Activated CD4-positive, alpha-beta memory T cell treated with anti-CD3 and anti-CD28 coated beads, Interleukin-2, amount 10 ng/mL, durations not matched to agents 7 days and 5 days (primary cell): Measurements from ENCODE around the gene PRDM16. TPM values are rescaled to one million over a fixed set of nuclear protein-coding genes. Genes with fewer than 3 reads are reported as not detected.

Experiments used
- CTCF ChIA-PET: fragments of 350-600 bp; sonication (Branson Sonifier 250); formaldehyde crosslinking; loops from one replicate; lab custom pipeline; 2021; ENCODE audit warnings: antibody characterized with exemption, inconsistent platforms; lab: Charles Lee
- POLR2A ChIA-PET: fragments of 350-600 bp; sonication (Branson Sonifier 250); formaldehyde crosslinking; loops from one replicate; lab custom pipeline; 2021; ENCODE audit warnings: antibody characterized with exemption; lab: Charles Lee
- DNase-seq: peaks from one replicate; pipeline ENCODE4 v3.0.0-alpha.2; 2020
- H3K27ac Mint-ChIP-seq: one replicate; pipeline ENCODE4 v1.8.0; 2021; ENCODE audit warnings: mild to moderate bottlenecking, mixed read lengths
- H3K27me3 Mint-ChIP-seq: one replicate; pipeline ENCODE4 v1.8.0; 2021; ENCODE audit warnings: mixed read lengths
- H3K36me3 Mint-ChIP-seq: one replicate; pipeline ENCODE4 v1.8.0; 2021; ENCODE audit warnings: low read depth, mixed read lengths
- H3K4me1 Mint-ChIP-seq: one replicate; pipeline ENCODE4 v1.8.0; 2021; ENCODE audit warnings: mixed read lengths
- H3K4me3 Mint-ChIP-seq: one replicate; pipeline ENCODE4 v1.8.0; 2021; ENCODE audit warnings: mild to moderate bottlenecking, mixed read lengths
- H3K9me3 Mint-ChIP-seq: one replicate; pipeline ENCODE4 v1.8.0; 2021; ENCODE audit warnings: mixed read lengths
- total RNA-seq, 2 experiments: library from RNA; stranded (reverse); gene quantifications; one replicate each; pipeline ENCODE4 v1.2.3, GENCODE V29; 2021

Gene PRDM16
- total RNA-seq, 2 experiments from 2014 or later = 0.03 to 0.20 TPM

DNA sequence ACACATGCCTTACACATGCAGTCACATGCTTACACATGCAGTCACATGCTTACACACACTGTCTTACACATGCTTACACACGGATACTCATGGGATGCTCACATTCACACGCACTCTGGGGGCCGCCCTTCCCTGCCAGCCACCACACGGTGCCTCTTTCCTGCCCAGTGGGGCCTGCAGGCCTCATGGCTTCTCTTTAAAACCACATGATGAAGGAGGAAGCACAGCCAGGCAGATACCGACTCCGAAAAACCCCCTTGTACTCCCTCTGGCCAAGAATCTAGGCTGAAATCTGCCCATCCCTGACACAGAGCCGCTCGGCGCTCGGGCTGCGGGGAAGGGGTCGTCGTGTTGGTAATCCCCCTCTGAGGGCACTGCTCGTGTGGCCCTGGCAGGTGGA lies 113.0 kb downstream of the PRDM16 start:
- ChIA-PET CTCF (no interaction called here), POLR2A (no interaction called here)
- H3K4me3 Mint-ChIP-seq = no peak overlapping the region
- no peaks in the 10 kb centered on the region for H3K4me1 Mint-ChIP-seq
- H3K27ac Mint-ChIP-seq = no peak overlapping the region
- H3K36me3 Mint-ChIP-seq = no peaks in the 10 kb centered on the region
- no peak for DNase-seq
- H3K9me3 Mint-ChIP-seq = peaks cover 8% of the 10 kb centered on the region
- H3K27me3 Mint-ChIP-seq = no peaks in the 10 kb centered on the region

DNA sequence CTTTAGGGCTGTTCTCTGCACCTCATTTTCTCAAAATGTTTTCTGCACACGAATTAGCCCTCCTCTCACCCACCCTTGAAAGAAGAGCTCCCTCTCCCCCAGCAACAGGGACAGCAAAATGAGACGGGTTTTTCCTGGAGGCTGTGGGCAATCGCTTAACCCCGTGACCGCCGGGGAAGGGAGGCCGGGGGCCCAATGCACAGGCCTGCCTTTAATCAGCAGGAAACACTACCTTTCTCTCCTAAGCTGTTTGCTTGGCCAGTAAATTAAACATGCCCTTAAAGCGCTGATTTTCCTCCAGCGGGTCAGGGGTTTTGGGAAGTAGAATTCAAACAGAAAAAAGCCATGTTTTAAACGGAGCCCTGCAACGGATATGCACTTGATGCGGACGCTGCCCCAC lies 114.4 kb downstream of the PRDM16 start:
- ChIA-PET POLR2A (no interaction called here), CTCF (no interaction called here)
- Mint-ChIP-seq H3K36me3 (no peaks in the 10 kb centered on the region), H3K27ac (no peak overlapping the region), H3K4me1 (no peaks in the 10 kb centered on the region), H3K9me3 (peaks cover 8% of the 10 kb centered on the region), H3K27me3 (no peaks in the 10 kb centered on the region), H3K4me3 (no peak overlapping the region)
- DNase-seq = no peak

DNA sequence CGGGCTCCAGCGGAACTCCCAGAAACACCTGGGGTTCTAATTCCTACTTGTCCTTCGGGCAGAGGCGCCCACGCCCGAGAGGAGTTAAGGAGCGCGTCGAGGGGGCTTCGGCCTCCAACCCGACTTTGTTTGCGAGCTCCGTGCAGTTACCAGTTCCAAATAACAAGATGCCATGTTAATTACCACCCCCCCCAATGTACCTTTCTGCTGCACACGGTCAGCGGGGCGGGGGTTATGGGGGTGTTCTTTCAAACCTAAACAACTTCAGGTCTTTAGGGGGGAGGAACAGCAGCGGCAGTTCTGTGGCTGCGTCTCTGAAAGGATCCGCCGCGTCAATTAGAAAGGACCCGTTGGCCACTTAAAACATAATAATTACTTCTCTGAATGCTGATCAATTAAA lies 114.8 kb downstream of the PRDM16 start:
- DNase-seq = no peak
- no peaks in the 10 kb centered on the region for H3K36me3 Mint-ChIP-seq
- H3K9me3 Mint-ChIP-seq = peaks cover 8% of the 10 kb centered on the region
- H3K4me1 Mint-ChIP-seq = no peaks in the 10 kb centered on the region
- CTCF ChIA-PET = no interaction called here
- no peaks in the 10 kb centered on the region for H3K27me3 Mint-ChIP-seq
- no peak overlapping the region for H3K4me3 Mint-ChIP-seq
- no peak overlapping the region for H3K27ac Mint-ChIP-seq
- POLR2A ChIA-PET = no interaction called here

DNA sequence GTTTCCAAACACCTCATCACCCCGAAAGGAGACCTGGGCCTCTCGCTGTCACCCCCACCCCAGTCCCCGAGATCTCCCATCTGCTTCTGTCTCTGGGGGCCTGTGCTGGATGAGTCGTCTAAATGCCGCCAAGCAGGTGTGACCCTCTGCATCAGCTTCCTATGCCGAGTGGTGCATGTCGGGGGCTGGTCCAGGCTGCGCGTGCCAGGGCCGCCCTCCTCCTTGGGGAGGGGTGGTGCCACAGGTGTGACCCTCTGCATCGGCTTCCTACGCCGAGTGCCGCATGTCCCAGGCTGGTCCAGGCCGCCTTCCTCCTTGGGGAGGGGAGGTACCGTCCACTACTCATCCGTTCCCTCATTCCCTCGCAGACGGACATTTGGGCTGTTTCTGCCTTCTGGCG lies 115.7 kb downstream of the PRDM16 start:
- DNase-seq = no peak
- Mint-ChIP-seq H3K4me3 (no peak overlapping the region), H3K27me3 (no peaks in the 10 kb centered on the region), H3K4me1 (no peaks in the 10 kb centered on the region), H3K36me3 (no peaks in the 10 kb centered on the region), H3K9me3 (peaks cover 8% of the 10 kb centered on the region), H3K27ac (no peak overlapping the region)
- ChIA-PET POLR2A (no interaction called here), CTCF (no interaction called here)

DNA sequence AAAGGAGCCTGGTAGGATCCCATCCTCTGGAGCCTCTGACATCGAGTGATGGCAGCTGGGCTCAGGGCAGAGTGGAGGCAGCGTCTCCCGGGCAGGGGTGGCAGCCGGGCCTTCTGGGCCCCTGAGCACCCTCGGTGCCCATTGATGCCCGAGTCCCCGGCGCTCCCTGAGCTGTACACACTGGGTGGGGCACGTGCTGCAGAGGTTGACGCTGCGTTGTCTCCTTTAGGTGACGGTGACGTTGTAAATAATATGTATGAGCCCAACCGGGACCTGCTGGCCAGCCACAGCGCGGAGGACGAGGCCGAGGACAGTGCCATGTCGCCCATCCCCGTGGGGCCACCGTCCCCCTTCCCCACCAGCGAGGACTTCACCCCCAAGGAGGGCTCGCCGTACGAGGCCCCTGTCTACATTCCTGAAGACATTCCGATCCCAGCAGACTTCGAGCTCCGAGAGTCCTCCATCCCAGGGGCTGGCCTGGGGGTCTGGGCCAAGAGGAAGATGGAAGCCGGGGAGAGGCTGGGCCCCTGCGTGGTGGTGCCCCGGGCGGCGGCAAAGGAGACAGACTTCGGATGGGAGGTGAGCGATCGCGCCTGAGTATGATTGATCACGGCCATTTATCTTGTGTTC lies 117.0 kb downstream of the PRDM16 start:
- H3K4me3 Mint-ChIP-seq = no peak overlapping the region
- CTCF ChIA-PET = no interaction called here

DNA sequence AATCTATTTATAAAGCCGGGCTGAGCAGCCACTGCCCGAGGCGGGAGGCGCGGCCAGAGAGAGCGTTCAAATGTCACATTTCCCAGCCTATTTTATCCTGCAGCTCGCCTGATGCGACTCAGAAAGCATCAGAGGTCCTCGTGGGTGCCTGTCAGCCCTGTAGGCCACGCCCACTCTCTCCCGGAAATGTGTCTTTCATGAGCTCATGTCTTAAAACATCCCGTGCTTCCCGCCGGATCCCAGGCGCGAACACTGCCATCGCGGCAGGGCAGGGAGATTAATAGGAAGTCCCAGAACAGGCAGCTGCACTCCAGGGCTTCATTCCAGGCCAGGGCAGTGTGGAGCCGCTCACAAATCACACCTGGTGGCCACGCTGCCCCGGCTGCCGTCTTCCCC lies 117.5 kb downstream of the PRDM16 start:
- ChIA-PET CTCF (no interaction called here), POLR2A (no interaction called here)
- no peak overlapping the region for H3K27ac Mint-ChIP-seq
- no peaks in the 10 kb centered on the region for H3K27me3 Mint-ChIP-seq
- no peaks in the 10 kb centered on the region for H3K4me1 Mint-ChIP-seq
- H3K36me3 Mint-ChIP-seq = no peaks in the 10 kb centered on the region
- no peak for DNase-seq
- no peak overlapping the region for H3K4me3 Mint-ChIP-seq
- peaks cover 5% of the 10 kb centered on the region for H3K9me3 Mint-ChIP-seq

More for the DNA sequence above, 117.0 kb downstream of the PRDM16 start:
- H3K4me1 Mint-ChIP-seq = no peaks in the 10 kb centered on the region
- H3K36me3 Mint-ChIP-seq = no peaks in the 10 kb centered on the region
- POLR2A ChIA-PET = no interaction called here
- H3K9me3 Mint-ChIP-seq = peaks cover 5% of the 10 kb centered on the region
- H3K27me3 Mint-ChIP-seq = no peaks in the 10 kb centered on the region
- no peak overlapping the region for H3K27ac Mint-ChIP-seq
- no peak for DNase-seq

DNA sequence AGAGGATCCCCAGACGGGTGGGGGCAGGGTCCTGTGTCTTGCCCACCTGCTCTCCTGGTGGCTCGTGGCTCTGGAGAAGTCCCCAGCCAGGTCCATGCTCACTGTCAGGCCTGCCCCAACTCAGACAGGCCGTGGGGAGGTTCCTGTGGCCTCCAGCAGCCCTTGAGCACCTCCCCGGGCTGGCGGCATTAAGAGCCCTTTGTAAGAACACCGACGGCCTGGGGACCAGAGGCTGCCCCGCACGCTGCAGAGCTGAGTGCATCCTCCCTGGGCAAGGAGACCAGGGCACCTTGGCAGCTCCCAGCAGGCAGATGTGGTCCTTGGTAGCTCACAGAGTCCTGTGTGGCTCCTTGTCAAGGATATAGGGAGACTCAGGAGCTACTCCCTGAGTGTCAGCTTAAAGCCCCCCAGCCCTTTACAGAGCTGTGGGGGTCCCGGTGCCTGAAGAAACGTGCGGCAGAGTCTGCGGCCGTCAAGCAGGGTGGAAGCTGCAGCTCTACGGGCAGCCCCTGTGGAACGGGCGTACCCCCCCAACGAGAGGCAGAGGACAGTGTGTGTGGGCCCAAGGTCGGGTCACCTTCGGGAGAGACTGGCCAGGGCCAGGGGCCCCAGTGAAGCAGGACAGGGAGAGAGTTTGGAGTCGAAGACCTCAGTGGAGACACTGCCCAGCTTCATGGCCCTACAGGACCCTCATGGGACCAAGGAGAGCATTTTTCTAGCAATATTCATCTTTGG lies 118.6 kb downstream of the PRDM16 start:
- DNase-seq = no peak
- Mint-ChIP-seq H3K4me1 (no peaks in the 10 kb centered on the region), H3K9me3 (peaks cover under 1% of the 10 kb centered on the region), H3K36me3 (no peaks in the 10 kb centered on the region), H3K27me3 (no peaks in the 10 kb centered on the region), H3K27ac (no peak overlapping the region), H3K4me3 (no peak overlapping the region)
- ChIA-PET CTCF (no interaction called here), POLR2A (no interaction called here)

DNA sequence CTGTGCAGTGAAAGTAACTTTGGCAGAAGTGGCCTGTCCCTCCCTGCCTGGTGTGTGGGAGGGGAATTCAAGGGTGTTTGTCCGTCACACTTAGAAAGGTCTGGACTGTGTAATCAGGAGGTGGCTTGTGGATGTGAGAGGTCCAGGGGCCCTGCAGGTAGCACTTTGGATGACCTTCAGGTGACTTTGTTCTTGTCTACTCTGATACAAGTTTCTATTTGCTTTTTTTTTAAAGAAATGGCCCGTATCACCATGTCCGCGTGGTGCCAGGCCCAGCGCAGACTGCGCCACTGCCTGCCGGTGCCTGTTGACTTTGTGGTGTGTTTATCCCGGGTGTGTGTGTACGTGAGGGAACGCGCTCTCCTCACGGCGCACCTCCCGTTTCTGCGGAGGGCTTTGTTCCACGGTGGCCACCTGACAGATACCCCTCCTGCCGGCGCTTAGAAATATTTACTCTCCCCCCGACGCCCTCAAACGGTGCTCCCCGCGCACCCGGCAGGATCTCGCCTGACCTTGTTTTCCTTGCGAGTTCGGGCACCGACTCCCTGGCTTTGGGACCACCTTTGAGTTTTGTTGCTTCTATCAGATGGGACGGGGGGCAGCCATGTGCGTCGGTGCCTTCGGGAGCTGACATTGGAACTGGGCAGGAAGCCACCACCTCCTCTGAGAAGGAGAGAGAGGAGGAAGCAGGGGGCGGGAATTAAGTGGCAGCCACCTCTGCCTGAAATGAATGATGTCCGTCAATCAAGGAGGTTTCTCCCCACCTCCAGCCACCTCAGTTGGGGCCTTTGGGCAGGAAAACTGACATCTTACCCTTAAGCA lies 119.4 kb downstream of the PRDM16 start:
- POLR2A ChIA-PET = no interaction called here
- CTCF ChIA-PET = no interaction called here
- Mint-ChIP-seq H3K27me3 (no peaks in the 10 kb centered on the region), H3K36me3 (no peaks in the 10 kb centered on the region), H3K27ac (no peak overlapping the region), H3K9me3 (no peaks in the 10 kb centered on the region), H3K4me1 (no peaks in the 10 kb centered on the region), H3K4me3 (no peak overlapping the region)
- DNase-seq = no peak

DNA sequence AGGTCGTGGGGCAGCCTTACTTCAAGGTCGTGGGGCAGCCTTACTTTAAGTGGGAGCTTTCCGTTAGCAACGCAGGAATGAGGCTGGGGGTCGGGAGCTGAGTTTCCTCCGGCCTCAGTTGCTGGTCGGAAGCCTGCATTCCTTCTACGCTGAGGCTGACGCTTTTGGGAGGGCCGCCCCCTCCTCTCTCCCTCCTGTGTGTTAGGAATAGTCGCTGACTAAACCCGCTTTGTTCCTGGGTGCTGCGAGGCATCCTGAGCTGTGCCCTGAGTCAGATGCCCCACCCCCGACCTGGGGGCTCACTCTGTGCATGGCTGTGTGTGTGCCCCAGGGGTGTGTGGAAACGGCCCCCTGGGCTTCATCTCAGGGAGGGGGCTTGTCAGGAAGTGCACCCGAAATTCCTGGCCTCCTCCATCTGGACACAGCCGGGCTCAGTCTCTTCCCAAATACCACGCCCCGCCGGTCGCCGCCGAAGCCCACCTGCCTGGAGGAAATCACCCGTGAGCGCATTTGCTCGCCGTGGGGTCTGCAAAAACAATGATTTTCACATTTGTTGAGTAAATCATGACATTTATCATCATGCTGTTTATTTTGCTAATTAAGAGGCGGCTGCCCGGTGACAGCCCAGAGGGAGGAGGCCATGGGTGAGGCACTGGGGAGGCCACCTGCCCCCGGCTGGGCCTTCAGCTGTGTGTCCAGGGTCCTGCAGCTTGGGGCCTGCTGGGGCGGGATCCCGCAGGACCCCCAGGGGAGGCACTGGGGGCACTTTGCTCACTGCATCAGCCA lies 121.4 kb downstream of the PRDM16 start:
- Mint-ChIP-seq H3K4me3 (no peak overlapping the region), H3K4me1 (no peaks in the 10 kb centered on the region), H3K27me3 (no peaks in the 10 kb centered on the region), H3K27ac (no peak overlapping the region), H3K9me3 (no peaks in the 10 kb centered on the region), H3K36me3 (no peaks in the 10 kb centered on the region)
- POLR2A ChIA-PET = no interaction called here
- DNase-seq = no peak
- CTCF ChIA-PET = no interaction called here

DNA sequence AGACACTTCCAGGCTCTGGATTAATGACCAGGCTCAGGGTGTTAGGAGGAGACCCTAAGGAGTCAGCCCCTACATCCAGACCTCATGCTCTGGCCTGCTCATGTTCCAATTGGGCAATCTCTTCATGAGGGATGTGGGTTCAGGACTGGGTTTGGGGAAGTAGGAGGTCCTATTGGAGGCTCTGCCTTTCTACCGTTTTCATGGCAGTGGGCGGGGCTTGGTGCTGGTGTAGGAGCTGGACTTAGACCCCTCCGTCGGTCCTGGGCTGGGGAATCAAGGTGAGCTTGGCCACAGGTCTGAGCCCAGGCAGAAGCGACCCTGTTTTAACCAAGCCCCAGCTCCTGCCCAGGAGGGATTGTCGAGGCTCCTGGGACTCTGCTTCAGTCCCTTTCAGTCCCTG lies 123.4 kb downstream of the PRDM16 start:
- no peak for DNase-seq
- Mint-ChIP-seq H3K27ac (no peak overlapping the region), H3K27me3 (no peaks in the 10 kb centered on the region), H3K36me3 (no peaks in the 10 kb centered on the region), H3K9me3 (no peaks in the 10 kb centered on the region), H3K4me3 (no peak overlapping the region), H3K4me1 (no peaks in the 10 kb centered on the region)
- ChIA-PET CTCF (no interaction called here), POLR2A (no interaction called here)

DNA sequence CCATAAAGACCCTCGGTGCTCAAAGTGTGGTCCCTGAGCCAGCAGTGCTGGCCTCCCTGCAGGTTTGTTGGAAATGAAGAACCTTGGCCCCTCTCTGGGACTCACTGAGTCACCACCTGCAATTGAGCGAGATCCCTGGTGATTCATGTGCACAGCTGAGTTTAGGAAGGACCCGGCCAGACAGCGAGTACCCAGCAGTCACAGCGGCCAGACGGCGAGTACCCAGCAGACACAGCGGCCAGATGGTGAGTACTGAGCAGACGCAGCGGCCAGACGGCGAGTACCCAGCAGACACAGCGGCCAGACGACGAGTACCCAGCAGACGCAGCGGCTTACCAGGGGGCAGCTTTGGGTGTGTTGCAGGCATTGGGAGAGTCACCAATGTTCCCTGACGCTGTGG lies 123.8 kb downstream of the PRDM16 start:
- DNase-seq = no peak
- Mint-ChIP-seq H3K36me3 (no peaks in the 10 kb centered on the region), H3K4me3 (no peak overlapping the region), H3K9me3 (no peaks in the 10 kb centered on the region), H3K27ac (no peak overlapping the region), H3K4me1 (no peaks in the 10 kb centered on the region), H3K27me3 (no peaks in the 10 kb centered on the region)
- ChIA-PET POLR2A (no interaction called here), CTCF (no interaction called here)

DNA sequence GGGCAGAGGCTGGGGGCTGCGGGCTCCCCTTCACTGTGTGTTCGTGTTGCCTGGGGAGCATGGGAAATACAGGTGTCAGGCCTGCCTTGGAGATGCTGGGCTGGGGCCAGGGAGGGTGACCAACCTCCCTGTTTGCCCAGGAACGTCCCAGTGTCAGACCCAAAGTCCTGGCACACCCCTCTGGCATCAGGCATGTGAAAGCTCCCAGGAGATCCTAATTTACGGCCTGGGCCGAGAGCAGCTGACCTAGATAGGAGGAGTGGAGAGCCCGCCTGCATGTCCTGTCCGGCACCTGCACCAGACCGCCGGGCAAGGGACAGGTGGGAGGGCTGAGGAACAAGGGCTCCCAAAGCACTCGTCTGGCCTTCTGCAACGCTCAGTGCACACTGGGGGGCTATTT lies 124.8 kb downstream of the PRDM16 start:
- H3K36me3 Mint-ChIP-seq = no peaks in the 10 kb centered on the region
- no peaks in the 10 kb centered on the region for H3K4me1 Mint-ChIP-seq
- H3K27me3 Mint-ChIP-seq = no peaks in the 10 kb centered on the region
- H3K4me3 Mint-ChIP-seq = no peak overlapping the region
- ChIA-PET POLR2A (no interaction called here), CTCF (no interaction called here)
- H3K9me3 Mint-ChIP-seq = no peaks in the 10 kb centered on the region
- no peak overlapping the region for H3K27ac Mint-ChIP-seq
- no peak for DNase-seq
